Bronchial epithelial cell (primary cell): Measurements from ENCODE around the gene RNF17. TPM values are rescaled to one million over a fixed set of nuclear protein-coding genes. Genes with fewer than 3 reads are reported as not detected.

Experiments used
- DNase-seq: peaks from one replicate; pipeline ENCODE4 v3.0.0-alpha.2; 2010; ENCODE audit warnings: low read depth
- FAIRE-seq: peaks from 2 replicates; lab custom pipeline; 2011; peaks lifted over from hg19 to GRCh38; lab: Jason Lieb, UNC
- H3K27me3 ChIP-seq: 2 replicates; pipeline ENCODE4 v1.5.1; 2011; ENCODE audit warnings: low read length; ENCODE audit not compliant: control insufficient read depth, insufficient read depth
- H3K36me3 ChIP-seq: 2 replicates; pipeline ENCODE4 v1.5.1; 2011; ENCODE audit warnings: low read length; ENCODE audit not compliant: control insufficient read depth, insufficient read depth
- H3K4me3 ChIP-seq: 2 replicates; pipeline ENCODE4 v1.5.1; 2011; ENCODE audit warnings: mild to moderate bottlenecking, low read depth, low read length, control low read depth
- total RNA-seq: library from RNA; depleted of rRNA; stranded (reverse); fragments of >200 nt; gene quantifications from 2 replicates; pipeline ENCODE4 v1.2.1, GENCODE V29; 2014
- TF ChIP-seq, protein P1 (sequence below): IDR thresholded peaks from 2 replicates; pipeline ENCODE4 v1.5.1; 2011; ENCODE audit warnings: mild to moderate bottlenecking, moderate library complexity, low read length, control low read depth, inconsistent platforms; ENCODE audit not compliant: insufficient read depth, severe bottlenecking

RNF17 gene
- total RNA-seq, 1 donor from 2014 or later = not detected

DNA sequence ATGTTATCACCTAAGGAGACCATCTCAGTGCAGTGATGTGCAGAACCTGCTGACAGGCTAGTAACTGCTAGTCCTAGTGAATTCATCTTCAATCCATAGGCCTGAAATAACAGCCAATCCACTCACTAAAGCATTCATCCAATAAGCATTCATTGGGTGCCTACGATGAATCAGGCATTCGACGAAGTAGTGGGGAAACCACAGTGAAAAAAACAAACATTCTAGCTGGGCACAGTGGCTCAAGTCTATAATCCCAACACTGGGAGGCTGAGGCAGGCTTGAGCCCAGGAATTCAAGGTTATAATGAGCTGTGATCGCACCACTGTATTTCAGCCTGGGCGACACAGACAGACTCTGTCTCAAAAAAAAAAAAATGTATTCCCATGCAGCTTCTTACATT, 135.6 kb downstream of the RNF17 start:
- TF ChIP-seq, protein P1, sequence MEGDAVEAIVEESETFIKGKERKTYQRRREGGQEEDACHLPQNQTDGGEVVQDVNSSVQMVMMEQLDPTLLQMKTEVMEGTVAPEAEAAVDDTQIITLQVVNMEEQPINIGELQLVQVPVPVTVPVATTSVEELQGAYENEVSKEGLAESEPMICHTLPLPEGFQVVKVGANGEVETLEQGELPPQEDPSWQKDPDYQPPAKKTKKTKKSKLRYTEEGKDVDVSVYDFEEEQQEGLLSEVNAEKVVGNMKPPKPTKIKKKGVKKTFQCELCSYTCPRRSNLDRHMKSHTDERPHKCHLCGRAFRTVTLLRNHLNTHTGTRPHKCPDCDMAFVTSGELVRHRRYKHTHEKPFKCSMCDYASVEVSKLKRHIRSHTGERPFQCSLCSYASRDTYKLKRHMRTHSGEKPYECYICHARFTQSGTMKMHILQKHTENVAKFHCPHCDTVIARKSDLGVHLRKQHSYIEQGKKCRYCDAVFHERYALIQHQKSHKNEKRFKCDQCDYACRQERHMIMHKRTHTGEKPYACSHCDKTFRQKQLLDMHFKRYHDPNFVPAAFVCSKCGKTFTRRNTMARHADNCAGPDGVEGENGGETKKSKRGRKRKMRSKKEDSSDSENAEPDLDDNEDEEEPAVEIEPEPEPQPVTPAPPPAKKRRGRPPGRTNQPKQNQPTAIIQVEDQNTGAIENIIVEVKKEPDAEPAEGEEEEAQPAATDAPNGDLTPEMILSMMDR = no peak
- Histone ChIP-seq H3K36me3 (no peaks in the 10 kb centered on the region), H3K27me3 (no peaks in the 10 kb centered on the region), H3K4me3 (no peak overlapping the region)
- DNase-seq (no peak), FAIRE-seq (no peak)

DNA sequence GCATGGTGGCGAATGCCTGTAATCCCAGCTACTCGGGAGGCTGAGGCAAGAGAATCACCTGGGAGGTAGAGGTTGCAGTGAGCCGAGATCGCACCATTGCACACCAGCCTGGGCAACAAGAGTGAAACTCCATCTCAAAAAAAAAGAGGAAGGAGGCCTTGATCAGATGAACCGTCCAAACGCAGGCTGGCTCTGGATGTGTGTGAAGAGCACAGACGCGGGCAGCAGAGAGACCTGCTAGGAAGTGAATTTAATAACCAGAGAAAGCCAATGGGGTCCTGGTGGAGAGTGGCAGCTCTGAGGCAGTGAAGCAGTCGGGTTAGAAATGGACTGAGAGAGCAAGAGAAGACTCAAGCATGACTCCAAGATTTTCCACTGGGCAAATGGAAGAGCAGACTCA, 136.5 kb downstream of the RNF17 start:
- TF ChIP-seq, protein P1 = no peak

DNA sequence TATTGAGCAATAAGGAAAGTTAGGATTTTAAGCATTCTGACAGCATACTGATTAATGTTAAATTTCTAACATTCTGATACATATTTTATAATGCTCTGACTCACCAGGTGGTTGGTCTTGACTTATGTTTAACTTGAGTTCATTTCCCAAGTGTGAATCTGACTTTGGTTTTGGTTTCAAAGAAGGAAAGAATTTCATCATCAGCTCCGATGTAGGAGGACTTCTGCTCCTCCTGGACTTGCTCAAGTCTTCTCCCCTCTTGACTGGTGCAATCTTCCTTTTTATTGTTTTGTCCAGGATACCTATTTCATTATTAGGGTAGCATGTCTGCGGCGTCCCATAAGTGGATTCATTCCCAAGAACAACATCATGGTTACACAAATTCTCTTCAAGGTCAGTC, 141.3 kb downstream of the RNF17 start:
- FAIRE-seq (no peak), DNase-seq (peak; percentile 47)
- H3K27me3 ChIP-seq = no peaks in the 10 kb centered on the region
- H3K4me3 ChIP-seq = no peak overlapping the region
- TF ChIP-seq, protein P1 = no peak
- no peaks in the 10 kb centered on the region for H3K36me3 ChIP-seq

More for the DNA sequence above, 136.5 kb downstream of the RNF17 start:
- Histone ChIP-seq H3K27me3 (no peaks in the 10 kb centered on the region), H3K36me3 (no peaks in the 10 kb centered on the region), H3K4me3 (no peak overlapping the region)
- FAIRE-seq (no peak), DNase-seq (no peak)

DNA sequence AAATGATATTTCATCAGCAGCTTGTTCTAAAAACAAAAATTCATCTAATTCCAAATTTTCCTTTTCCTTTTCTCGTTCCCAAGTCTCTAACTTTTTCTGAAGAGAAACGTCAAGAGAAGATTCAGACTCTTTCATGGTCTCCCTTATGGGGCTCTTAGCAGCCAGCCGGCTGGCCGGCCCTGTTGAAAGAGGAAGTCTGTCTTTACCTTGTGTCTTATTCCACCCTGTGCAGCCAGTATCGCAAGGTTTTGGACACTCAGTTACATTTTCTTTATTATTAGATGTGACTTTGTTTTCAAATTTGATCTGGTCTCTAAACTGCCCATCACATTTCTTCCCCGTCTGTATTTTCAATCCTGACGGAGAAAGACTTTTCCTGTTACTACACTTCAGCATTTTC, 142.3 kb downstream of the RNF17 start:
- TF ChIP-seq, protein P1 = no peak
- H3K36me3 ChIP-seq = no peaks in the 10 kb centered on the region

DNA sequence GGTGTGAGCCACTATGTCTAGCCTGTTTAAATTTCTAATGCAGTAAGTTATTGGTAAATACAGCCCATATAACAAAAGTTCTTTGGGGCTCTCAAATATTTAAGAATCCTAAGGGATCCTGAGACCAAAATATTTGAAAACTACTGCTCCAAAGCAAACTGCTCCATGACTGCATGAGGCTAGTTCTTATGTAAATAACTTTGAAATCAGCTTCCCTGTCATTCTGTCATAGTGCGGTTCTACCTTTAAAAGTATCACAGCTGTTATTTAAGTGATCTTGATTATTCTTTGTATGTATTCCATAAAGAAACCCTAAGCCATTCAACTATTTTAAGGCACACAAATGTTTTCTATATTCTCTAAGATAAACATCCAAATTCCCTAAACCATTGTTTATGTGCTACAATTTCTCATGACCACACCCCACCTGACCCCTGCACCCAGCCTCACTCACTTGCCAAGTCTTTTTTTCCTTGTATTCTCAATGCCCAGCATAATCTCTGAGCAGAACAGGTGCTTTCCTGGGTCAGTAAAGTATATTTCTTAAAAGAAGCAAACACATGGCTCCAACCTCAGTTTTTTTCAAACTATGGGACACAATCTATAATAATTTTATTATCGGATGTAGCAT, 146.6 kb downstream of the RNF17 start:
- no peaks in the 10 kb centered on the region for H3K27me3 ChIP-seq
- DNase-seq (no peak), FAIRE-seq (no peak)
- no peaks in the 10 kb centered on the region for H3K36me3 ChIP-seq
- TF ChIP-seq, protein P1 = no peak
- H3K4me3 ChIP-seq = no peak overlapping the region

More for the DNA sequence above, 142.3 kb downstream of the RNF17 start:
- no peak for FAIRE-seq
- no peak for DNase-seq
- Histone ChIP-seq H3K27me3 (no peaks in the 10 kb centered on the region), H3K4me3 (no peak overlapping the region)
